Measurements from ENCODE around the gene DOCK9. TPM values are rescaled to one million over a fixed set of nuclear protein-coding genes. Genes with fewer than 3 reads are reported as not detected.

Gene DOCK9
- total RNA-seq, 1 donor from 2014 or later, result 24.1 TPM

DNA sequence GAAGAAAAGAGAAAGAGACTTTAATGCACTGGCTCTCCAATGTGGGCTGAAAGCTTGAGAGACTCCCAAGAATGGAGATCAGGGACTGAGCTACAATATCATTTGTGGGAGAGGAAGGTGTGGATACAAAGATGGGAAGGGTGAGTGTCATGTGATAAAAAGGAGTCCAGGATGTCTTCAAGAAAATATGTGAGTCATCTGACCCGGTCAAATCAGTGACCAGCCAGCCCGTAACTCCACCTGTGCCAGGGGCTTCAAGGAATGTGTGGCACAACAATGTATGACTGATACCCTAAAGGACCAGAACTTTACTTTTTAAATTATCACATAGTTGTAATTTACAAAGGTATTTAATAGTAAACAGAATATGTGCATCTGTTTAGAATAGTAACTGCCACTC, 97.2 kb downstream of the DOCK9 start:
- TF ChIP-seq, protein P1, sequence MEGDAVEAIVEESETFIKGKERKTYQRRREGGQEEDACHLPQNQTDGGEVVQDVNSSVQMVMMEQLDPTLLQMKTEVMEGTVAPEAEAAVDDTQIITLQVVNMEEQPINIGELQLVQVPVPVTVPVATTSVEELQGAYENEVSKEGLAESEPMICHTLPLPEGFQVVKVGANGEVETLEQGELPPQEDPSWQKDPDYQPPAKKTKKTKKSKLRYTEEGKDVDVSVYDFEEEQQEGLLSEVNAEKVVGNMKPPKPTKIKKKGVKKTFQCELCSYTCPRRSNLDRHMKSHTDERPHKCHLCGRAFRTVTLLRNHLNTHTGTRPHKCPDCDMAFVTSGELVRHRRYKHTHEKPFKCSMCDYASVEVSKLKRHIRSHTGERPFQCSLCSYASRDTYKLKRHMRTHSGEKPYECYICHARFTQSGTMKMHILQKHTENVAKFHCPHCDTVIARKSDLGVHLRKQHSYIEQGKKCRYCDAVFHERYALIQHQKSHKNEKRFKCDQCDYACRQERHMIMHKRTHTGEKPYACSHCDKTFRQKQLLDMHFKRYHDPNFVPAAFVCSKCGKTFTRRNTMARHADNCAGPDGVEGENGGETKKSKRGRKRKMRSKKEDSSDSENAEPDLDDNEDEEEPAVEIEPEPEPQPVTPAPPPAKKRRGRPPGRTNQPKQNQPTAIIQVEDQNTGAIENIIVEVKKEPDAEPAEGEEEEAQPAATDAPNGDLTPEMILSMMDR (IDR thresholded peaks at IDR 0.05), result no peak

DNA sequence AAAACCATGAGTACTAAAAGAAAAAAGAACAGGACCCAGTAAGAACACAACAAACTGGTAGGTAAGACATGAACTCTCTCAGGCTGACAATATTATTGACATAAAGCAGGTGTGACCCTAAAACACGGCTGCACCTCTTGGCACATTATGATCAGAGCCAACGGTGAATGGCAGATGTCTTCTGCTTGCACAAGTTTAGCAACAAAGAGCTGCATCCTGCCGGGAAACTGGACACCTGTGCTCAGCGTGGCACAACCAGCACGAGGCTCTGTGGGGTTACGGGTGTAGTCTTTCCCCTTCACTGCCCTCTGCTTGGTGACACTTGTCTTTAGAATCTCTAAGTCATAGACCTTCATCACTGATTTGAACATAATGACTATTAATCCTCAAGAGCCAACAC, 97.9 kb downstream of the DOCK9 start:
- no peak overlapping the region for H3K27ac Mint-ChIP-seq (ENCODE audit: unreplicated experiment)
- no peak overlapping the region for H3K4me3 Mint-ChIP-seq (ENCODE audit: unreplicated experiment)
- TF ChIP-seq, protein P1 (IDR thresholded peaks at IDR 0.05), result no peak
- DNase-seq (ENCODE audit: extremely low spot score, unreplicated experiment), result no peak
- no peaks in the 10 kb centered on the region for H3K27me3 Mint-ChIP-seq (ENCODE audit: unreplicated experiment)
- H3K4me1 Mint-ChIP-seq (ENCODE audit: unreplicated experiment), result no peaks in the 10 kb centered on the region
- peaks cover 41% of the 10 kb centered on the region for H3K36me3 Mint-ChIP-seq (ENCODE audit: unreplicated experiment)
- H3K9me3 Mint-ChIP-seq (ENCODE audit: unreplicated experiment), result no peaks in the 10 kb centered on the region

More for the DNA sequence above, 97.2 kb downstream of the DOCK9 start:
- Mint-ChIP-seq H3K27ac (ENCODE audit: unreplicated experiment) (no peak overlapping the region), H3K9me3 (ENCODE audit: unreplicated experiment) (no peaks in the 10 kb centered on the region), H3K4me3 (ENCODE audit: unreplicated experiment) (no peak overlapping the region), H3K4me1 (ENCODE audit: unreplicated experiment) (no peaks in the 10 kb centered on the region), H3K36me3 (ENCODE audit: unreplicated experiment) (peaks cover 42% of the 10 kb centered on the region), H3K27me3 (ENCODE audit: unreplicated experiment) (no peaks in the 10 kb centered on the region)
- no peak for DNase-seq (ENCODE audit: extremely low spot score, unreplicated experiment)

DNA sequence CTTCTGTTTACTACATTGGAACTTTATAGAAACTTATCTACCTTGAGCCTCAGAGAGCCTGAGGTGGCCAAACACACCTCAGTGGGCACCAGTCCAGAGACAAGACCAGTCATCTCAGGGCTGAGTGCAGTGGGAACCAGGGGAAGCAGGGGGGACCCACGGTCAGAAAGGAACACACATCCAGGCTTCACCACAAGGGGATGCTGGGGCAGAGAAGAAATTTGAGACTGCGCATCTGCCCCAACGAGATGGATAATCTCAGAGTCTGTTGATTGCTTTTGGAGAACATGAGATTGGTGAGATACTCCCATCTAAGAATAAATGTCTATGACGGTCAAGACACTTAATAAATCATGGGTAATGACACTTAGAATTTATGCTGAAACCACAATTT, 98.7 kb downstream of the DOCK9 start:
- Mint-ChIP-seq H3K9me3 (ENCODE audit: unreplicated experiment) (no peaks in the 10 kb centered on the region), H3K4me3 (ENCODE audit: unreplicated experiment) (no peak overlapping the region), H3K27ac (ENCODE audit: unreplicated experiment) (no peak overlapping the region), H3K4me1 (ENCODE audit: unreplicated experiment) (no peaks in the 10 kb centered on the region), H3K27me3 (ENCODE audit: unreplicated experiment) (no peaks in the 10 kb centered on the region), H3K36me3 (ENCODE audit: unreplicated experiment) (peaks cover 39% of the 10 kb centered on the region)
- TF ChIP-seq, protein P1 (IDR thresholded peaks at IDR 0.05), result no peak
- DNase-seq (ENCODE audit: extremely low spot score, unreplicated experiment), result no peak

DNA sequence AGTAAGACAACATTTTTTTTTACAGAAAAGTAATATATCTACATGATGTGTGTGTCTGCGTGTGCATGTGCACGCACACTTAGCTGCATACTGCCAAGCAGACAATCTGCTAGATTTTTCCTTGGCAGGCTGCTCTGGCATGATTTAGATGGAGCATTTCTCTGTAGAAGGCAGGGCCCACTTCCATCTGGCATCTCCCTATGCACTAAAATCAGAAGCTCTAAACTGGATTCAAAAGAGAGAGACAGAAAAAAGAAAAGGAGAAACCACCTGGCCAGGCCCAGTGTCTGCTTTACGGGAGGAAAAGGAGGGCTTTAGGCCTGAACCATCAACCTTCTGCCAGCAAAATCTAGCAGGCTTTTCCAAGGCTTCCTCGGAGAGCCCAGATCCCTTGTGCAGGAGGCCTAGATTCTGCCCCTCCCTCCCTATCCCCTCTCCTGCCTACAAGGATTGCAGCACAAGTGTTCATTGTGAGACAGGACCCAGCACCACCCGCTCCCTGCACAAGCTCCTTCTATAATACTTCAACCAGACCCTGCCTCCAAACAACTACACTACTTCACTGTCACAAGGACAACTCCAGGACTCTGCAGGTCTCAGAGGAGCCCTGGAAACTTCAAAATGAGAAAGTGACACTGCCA, 99.3 kb downstream of the DOCK9 start:
- Mint-ChIP-seq H3K4me3 (ENCODE audit: unreplicated experiment) (no peak overlapping the region), H3K27me3 (ENCODE audit: unreplicated experiment) (no peaks in the 10 kb centered on the region), H3K27ac (ENCODE audit: unreplicated experiment) (no peak overlapping the region), H3K9me3 (ENCODE audit: unreplicated experiment) (peaks cover 4% of the 10 kb centered on the region), H3K36me3 (ENCODE audit: unreplicated experiment) (peaks cover 42% of the 10 kb centered on the region), H3K4me1 (ENCODE audit: unreplicated experiment) (no peaks in the 10 kb centered on the region)
- no peak for DNase-seq (ENCODE audit: extremely low spot score, unreplicated experiment)
- TF ChIP-seq, protein P1 (IDR thresholded peaks at IDR 0.05), result no peak

DNA sequence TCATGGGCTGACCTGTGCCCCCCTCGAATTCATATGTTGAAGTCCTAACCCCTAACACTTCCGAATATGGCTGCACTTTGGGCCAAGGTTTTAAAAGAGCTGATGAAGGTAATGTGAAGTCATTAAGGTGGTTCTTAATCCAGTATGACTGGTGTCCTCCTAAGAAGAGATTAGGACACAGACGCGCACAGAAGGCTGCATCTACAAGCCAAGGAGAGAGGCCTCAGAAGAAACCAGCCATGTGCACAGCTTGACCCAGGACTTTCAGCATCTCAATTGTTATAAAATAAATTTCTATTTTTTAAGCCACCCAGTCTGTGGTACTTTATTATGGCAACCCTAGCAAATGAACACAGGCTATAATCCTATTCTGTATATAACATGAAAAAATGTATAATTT, 99.9 kb downstream of the DOCK9 start:
- peaks cover 47% of the 10 kb centered on the region for H3K36me3 Mint-ChIP-seq (ENCODE audit: unreplicated experiment)
- no peaks in the 10 kb centered on the region for H3K4me1 Mint-ChIP-seq (ENCODE audit: unreplicated experiment)
- no peaks in the 10 kb centered on the region for H3K27me3 Mint-ChIP-seq (ENCODE audit: unreplicated experiment)
- TF ChIP-seq, protein P1 (IDR thresholded peaks at IDR 0.05), result no peak
- H3K9me3 Mint-ChIP-seq (ENCODE audit: unreplicated experiment), result peaks cover 9% of the 10 kb centered on the region
- H3K4me3 Mint-ChIP-seq (ENCODE audit: unreplicated experiment), result no peak overlapping the region
- H3K27ac Mint-ChIP-seq (ENCODE audit: unreplicated experiment), result no peak overlapping the region
- no peak for DNase-seq (ENCODE audit: extremely low spot score, unreplicated experiment)
